Measurements from ENCODE around the gene RUVBL2.

Gene RUVBL2

GRCh38 chr19:48993175-48994034, at the start of gene RUVBL2, which contains the start of gene GYS1:
Gene RUVBL2 (plus strand): TSS chr19:48993887. CDS start chr19:48993912, 25 bp downstream.
Gene GYS1 (minus strand): TSS chr19:48993309. CDS start chr19:48993112, 197 bp downstream.
- in situ Hi-C loops (cut with HindIII; ENCODE audit: low sequenced_read_pairs): no loop called here

- in situ Hi-C loops (cut with HindIII; ENCODE audit: low sequenced_read_pairs): no loop called here
Observed at GRCh38 chr19:48945415-48945814, 48.3 kb upstream of the RUVBL2 start.

- in situ Hi-C loops (cut with HindIII; ENCODE audit: low sequenced_read_pairs): no loop called here
Observed at GRCh38 chr19:48945817-48946216, 47.9 kb upstream of the RUVBL2 start.

GRCh38 chr19:48946463-48947257, 47.0 kb upstream of the RUVBL2 start:
- in situ Hi-C loops (cut with HindIII; ENCODE audit: low sequenced_read_pairs): no loop called here

GRCh38 chr19:48947258-48947542, 46.5 kb upstream of the RUVBL2 start:
- in situ Hi-C loops (cut with HindIII; ENCODE audit: low sequenced_read_pairs): no loop called here

- in situ Hi-C loops (cut with HindIII; ENCODE audit: low sequenced_read_pairs): no loop called here
Observed at GRCh38 chr19:48950159-48950558, 43.5 kb upstream of the RUVBL2 start.

GRCh38 chr19:48950830-48951519, 42.7 kb upstream of the RUVBL2 start:
- in situ Hi-C loops (cut with HindIII; ENCODE audit: low sequenced_read_pairs): no loop called here

GRCh38 chr19:48953141-48953540, 40.5 kb upstream of the RUVBL2 start:
- in situ Hi-C loops (cut with HindIII; ENCODE audit: low sequenced_read_pairs): no loop called here

GRCh38 chr19:48953990-48954594, 39.6 kb upstream of the RUVBL2 start:
- in situ Hi-C loops (cut with HindIII; ENCODE audit: low sequenced_read_pairs): no loop called here

- in situ Hi-C loops (cut with HindIII; ENCODE audit: low sequenced_read_pairs): no loop called here
Observed at GRCh38 chr19:48954595-48955307, 38.9 kb upstream of the RUVBL2 start, which contains the start of gene BAX. Gene BAX (plus strand): TSS chr19:48954875. CDS start chr19:48954929, 54 bp downstream.

- in situ Hi-C loops (cut with HindIII; ENCODE audit: low sequenced_read_pairs): no loop called here
Observed at GRCh38 chr19:48955308-48955958, 38.3 kb upstream of the RUVBL2 start.

- in situ Hi-C loops (cut with HindIII; ENCODE audit: low sequenced_read_pairs): no loop called here
Observed at GRCh38 chr19:48958006-48958405, 35.7 kb upstream of the RUVBL2 start.

GRCh38 chr19:48959341-48960239, 34.1 kb upstream of the RUVBL2 start:
- in situ Hi-C loops (cut with HindIII; ENCODE audit: low sequenced_read_pairs): loop anchor here (10.0 kb wide), 1 partner anchor 165 kb away; no protein-coding TSS in a partner anchor

GRCh38 chr19:48961051-48961649, 32.5 kb upstream of the RUVBL2 start:
- in situ Hi-C loops (cut with HindIII; ENCODE audit: low sequenced_read_pairs): loop anchor here (10.0 kb wide), 1 partner anchor 166 kb away; no protein-coding TSS in a partner anchor

- in situ Hi-C loops (cut with HindIII; ENCODE audit: low sequenced_read_pairs): loop anchor here (10.0 kb wide), 1 partner anchor 167 kb away; no protein-coding TSS in a partner anchor
Observed at GRCh38 chr19:48961673-48962028, 32.0 kb upstream of the RUVBL2 start.

- in situ Hi-C loops (cut with HindIII; ENCODE audit: low sequenced_read_pairs): loop anchor here (10.0 kb wide), 1 partner anchor 167 kb away; no protein-coding TSS in a partner anchor
Observed at GRCh38 chr19:48962029-48962848, 31.4 kb upstream of the RUVBL2 start.

- in situ Hi-C loops (cut with HindIII; ENCODE audit: low sequenced_read_pairs): loop anchor here (10.0 kb wide), 1 partner anchor 168 kb away; no protein-coding TSS in a partner anchor
Observed at GRCh38 chr19:48962849-48963165, 30.9 kb upstream of the RUVBL2 start.
